ENCODE results near the gene RNF220. TPM values are rescaled to one million over a fixed set of nuclear protein-coding genes. Genes with fewer than 3 reads are reported as not detected.
"Not testable (repeated sequence)": the region's sequence is repeated elsewhere in the genome, so short reads cannot be mapped to it uniquely, and the experiment has no call there.

Gene RNF220
- total and polyA plus RNA-seq, 5 donors, result 56.0 to 81.7 (median 71.0) TPM

DNA sequence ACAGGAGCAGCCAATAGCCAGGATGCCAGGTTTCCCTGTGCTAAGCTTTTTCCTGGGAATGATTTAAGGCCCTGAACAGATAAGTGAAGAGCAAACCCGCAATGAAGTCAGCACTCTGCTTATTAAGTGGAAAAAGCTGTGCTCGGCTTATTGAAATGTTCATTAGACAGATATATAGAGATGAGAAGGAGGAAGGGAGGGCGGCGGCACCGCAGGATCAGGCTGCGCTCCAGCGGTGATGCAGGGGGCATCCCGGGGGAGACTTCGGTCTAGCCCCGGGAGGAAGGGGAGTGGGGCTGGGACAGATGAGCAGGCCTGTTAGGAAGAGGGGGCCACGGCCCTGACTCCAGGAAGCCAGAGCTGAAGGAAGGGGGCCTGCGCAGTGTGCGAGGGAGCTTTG, 154.3 kb downstream of the RNF220 start:
- Histone ChIP-seq H3K4me3 (ENCODE audit: low read length) (no peak overlapping the region), H3K27me3 (ENCODE audit: control insufficient read depth, insufficient read depth) (no peaks in the 10 kb centered on the region), H3K27ac (ENCODE audit: low read length) (no peak overlapping the region), H3K4me1 (ENCODE audit: control insufficient read depth, insufficient read depth, low read length) (no peaks in the 10 kb centered on the region), H3K9me3 (ENCODE audit: control insufficient read depth, low read length) (no peaks in the 10 kb centered on the region)
- DNase-seq (no peak), ATAC-seq (no peak)
- intact Hi-C loops (cut with DNase I), result no loop called here
- WGBS, result 55% methylated on average over 13 of the region's 13 CpGs

GRCh38 chr1:44559913-44560312, 154.9 kb downstream of the RNF220 start:
- Histone ChIP-seq H3K27ac (ENCODE audit: low read length) (no peak overlapping the region), H3K9me3 (ENCODE audit: control insufficient read depth, low read length) (no peaks in the 10 kb centered on the region), H3K4me3 (ENCODE audit: low read length) (no peak overlapping the region), H3K27me3 (ENCODE audit: control insufficient read depth, insufficient read depth) (no peaks in the 10 kb centered on the region), H3K4me1 (ENCODE audit: control insufficient read depth, insufficient read depth, low read length) (no peaks in the 10 kb centered on the region)
- intact Hi-C loops (cut with DNase I), result no loop called here
- ATAC-seq, result no peak
- 76% methylated on average over 6 of the region's 6 CpGs for WGBS
- DNase-seq, result no peak

DNA sequence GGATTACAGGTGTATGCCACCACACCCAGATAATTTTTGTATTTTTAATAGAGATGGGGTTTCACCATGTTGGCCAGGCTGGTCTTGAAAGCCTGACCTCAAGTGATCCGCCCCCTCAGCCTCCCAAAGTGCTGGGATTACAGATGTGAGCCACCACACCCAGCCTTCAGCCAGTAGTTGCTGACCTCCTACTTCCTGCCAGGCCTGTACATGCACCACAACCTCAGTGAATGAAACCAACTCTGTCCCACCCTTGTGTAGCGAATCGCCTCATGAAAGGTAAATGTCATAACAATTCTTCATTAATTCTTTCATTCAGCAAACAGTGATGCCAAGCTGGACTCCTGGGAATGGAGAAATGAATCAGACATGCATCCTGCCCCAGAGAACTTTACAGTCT, 155.6 kb downstream of the RNF220 start:
- H3K27me3 ChIP-seq (ENCODE audit: control insufficient read depth, insufficient read depth); H3K4me3 ChIP-seq (ENCODE audit: low read length); H3K27ac ChIP-seq (ENCODE audit: low read length); H3K9me3 ChIP-seq (ENCODE audit: control insufficient read depth, low read length); ATAC-seq; H3K4me1 ChIP-seq (ENCODE audit: control insufficient read depth, insufficient read depth, low read length); DNase-seq; intact Hi-C loops (cut with DNase I): not testable (repeated sequence)
- 95% methylated on average over 3 of the region's 3 CpGs for WGBS

GRCh38 chr1:44565259-44565750, 160.2 kb downstream of the RNF220 start:
- Histone ChIP-seq H3K27me3 (ENCODE audit: control insufficient read depth, insufficient read depth) (no peaks in the 10 kb centered on the region), H3K4me3 (ENCODE audit: low read length) (no peak overlapping the region), H3K4me1 (ENCODE audit: control insufficient read depth, insufficient read depth, low read length) (no peaks in the 10 kb centered on the region), H3K27ac (ENCODE audit: low read length) (no peak overlapping the region), H3K9me3 (ENCODE audit: control insufficient read depth, low read length) (no peaks in the 10 kb centered on the region)
- intact Hi-C loops (cut with DNase I), result no loop called here
- ATAC-seq (no peak), DNase-seq (no peak)
- 60% methylated on average over 5 of the region's 5 CpGs for WGBS

- DNase-seq, result no peak
- intact Hi-C loops (cut with DNase I), result no loop called here
- Histone ChIP-seq H3K9me3 (ENCODE audit: control insufficient read depth, low read length) (no peaks in the 10 kb centered on the region), H3K27me3 (ENCODE audit: control insufficient read depth, insufficient read depth) (no peaks in the 10 kb centered on the region), H3K4me1 (ENCODE audit: control insufficient read depth, insufficient read depth, low read length) (no peaks in the 10 kb centered on the region), H3K4me3 (ENCODE audit: low read length) (no peak overlapping the region), H3K27ac (ENCODE audit: low read length) (no peak overlapping the region)
- 64% methylated on average over 6 of the region's 6 CpGs for WGBS
- no peak for ATAC-seq
Measured at GRCh38 chr1:44565833-44566232, 160.8 kb downstream of the RNF220 start.

DNA sequence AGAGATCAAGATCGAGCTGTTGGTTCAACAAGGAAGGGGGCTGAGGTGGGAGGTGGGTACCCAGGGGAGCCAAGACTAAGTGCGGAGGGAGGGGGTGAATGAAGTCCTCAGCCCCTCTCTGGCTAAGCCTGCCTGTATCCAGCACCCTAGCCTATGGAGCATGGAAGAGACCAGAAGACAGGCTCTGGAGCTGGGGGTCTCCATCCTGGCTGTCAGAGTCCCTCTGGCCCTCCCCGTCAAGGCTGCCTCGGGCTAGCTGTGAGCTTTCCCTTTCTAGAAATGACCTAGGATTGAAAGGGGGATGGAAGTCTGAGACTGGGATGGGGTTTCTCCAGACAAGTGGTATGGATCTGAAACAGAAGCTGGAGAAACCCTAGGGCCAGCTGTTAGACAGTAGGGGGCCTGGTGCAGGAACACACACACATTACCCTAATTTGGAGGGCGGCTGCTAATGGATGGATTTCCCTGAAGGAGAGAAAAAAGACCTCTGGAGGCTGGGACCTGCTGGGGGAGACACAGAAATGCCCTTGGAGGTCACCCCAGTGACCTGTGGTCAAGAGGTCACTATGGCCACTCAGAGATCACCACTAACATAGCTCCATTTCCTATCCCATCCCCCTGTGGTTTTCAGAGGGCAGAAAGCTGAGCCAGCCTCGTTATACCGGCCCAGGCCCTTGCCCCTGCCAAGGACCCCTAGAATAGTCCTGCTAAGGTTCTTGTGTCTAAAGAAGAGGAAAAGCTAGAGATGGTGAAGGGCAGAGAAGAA, 161.4 kb downstream of the RNF220 start:
- H3K27me3 ChIP-seq (ENCODE audit: control insufficient read depth, insufficient read depth), result no peaks in the 10 kb centered on the region
- DNase-seq, result no peak
- ATAC-seq, result no peak
- no peaks in the 10 kb centered on the region for H3K4me1 ChIP-seq (ENCODE audit: control insufficient read depth, insufficient read depth, low read length)
- H3K27ac ChIP-seq (ENCODE audit: low read length), result no peak overlapping the region
- no peak overlapping the region for H3K4me3 ChIP-seq (ENCODE audit: low read length)
- intact Hi-C loops (cut with DNase I), result no loop called here
- H3K9me3 ChIP-seq (ENCODE audit: control insufficient read depth, low read length), result no peaks in the 10 kb centered on the region
- 78% methylated on average over 7 of the region's 7 CpGs for WGBS

GRCh38 chr1:44568128-44568900, 163.3 kb downstream of the RNF220 start:
- intact Hi-C loops (cut with DNase I), result no loop called here
- ATAC-seq (no peak), DNase-seq (no peak)
- H3K27ac ChIP-seq (ENCODE audit: low read length), result no peak overlapping the region
- H3K27me3 ChIP-seq (ENCODE audit: control insufficient read depth, insufficient read depth), result no peaks in the 10 kb centered on the region
- H3K4me1 ChIP-seq (ENCODE audit: control insufficient read depth, insufficient read depth, low read length), result no peaks in the 10 kb centered on the region
- no peaks in the 10 kb centered on the region for H3K9me3 ChIP-seq (ENCODE audit: control insufficient read depth, low read length)
- no peak overlapping the region for H3K4me3 ChIP-seq (ENCODE audit: low read length)
- WGBS, result 79% methylated on average over 10 of the region's 10 CpGs

GRCh38 chr1:44569491-44569890, 164.4 kb downstream of the RNF220 start:
- no peaks in the 10 kb centered on the region for H3K27me3 ChIP-seq (ENCODE audit: control insufficient read depth, insufficient read depth)
- no peak overlapping the region for H3K27ac ChIP-seq (ENCODE audit: low read length)
- no peaks in the 10 kb centered on the region for H3K4me1 ChIP-seq (ENCODE audit: control insufficient read depth, insufficient read depth, low read length)
- H3K9me3 ChIP-seq (ENCODE audit: control insufficient read depth, low read length), result no peaks in the 10 kb centered on the region
- no peak for DNase-seq
- intact Hi-C loops (cut with DNase I), result no loop called here
- no peak overlapping the region for H3K4me3 ChIP-seq (ENCODE audit: low read length)
- WGBS, result 67% methylated on average over 4 of the region's 4 CpGs
- no peak for ATAC-seq

DNA sequence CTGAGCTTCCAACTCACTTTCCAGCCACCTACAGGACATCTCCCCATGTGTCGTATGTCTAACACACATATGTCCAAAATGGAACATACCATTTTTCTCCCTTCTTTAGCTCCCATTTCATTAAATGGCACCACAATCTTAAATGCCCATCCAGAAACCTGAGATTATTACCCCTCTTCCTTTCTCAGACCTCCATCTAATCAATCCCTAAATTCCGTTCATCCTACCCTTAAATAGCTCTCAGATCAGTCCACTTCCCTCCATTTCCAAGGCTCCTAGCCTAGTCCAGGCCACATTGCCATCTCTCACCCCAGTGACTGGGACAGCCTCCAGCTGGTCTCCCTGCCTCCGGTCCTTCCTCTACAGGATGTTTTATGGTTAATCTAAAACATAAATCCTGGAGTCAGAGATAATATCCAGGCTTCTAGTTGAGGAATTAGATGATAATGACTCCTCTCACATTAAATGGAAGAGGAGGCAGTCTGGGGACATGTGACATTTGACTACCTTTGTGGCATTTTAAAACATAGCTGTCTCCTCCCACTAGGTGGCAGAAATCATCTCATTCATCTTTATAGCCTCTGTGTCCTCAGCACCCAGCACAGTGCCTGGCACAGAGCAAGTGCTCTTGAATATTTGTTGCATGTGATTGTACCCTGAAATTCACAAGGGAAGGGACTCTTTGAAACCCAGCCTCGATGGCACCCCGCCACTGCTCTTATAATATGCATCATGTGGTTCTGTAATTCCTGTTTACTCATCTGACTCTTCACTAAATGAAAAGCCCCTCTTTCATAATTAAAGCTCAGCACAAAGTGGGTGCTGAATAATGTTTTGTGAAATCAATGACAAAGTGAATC, 166.9 kb downstream of the RNF220 start:
- Histone ChIP-seq H3K4me1 (ENCODE audit: control insufficient read depth, insufficient read depth, low read length) (no peaks in the 10 kb centered on the region), H3K4me3 (ENCODE audit: low read length) (no peak overlapping the region), H3K27me3 (ENCODE audit: control insufficient read depth, insufficient read depth) (no peaks in the 10 kb centered on the region), H3K9me3 (ENCODE audit: control insufficient read depth, low read length) (no peaks in the 10 kb centered on the region), H3K27ac (ENCODE audit: low read length) (no peak overlapping the region)
- DNase-seq (no peak), ATAC-seq (no peak)
- intact Hi-C loops (cut with DNase I), result no loop called here
- WGBS, result 79% methylated on average over 5 of the region's 5 CpGs

DNA sequence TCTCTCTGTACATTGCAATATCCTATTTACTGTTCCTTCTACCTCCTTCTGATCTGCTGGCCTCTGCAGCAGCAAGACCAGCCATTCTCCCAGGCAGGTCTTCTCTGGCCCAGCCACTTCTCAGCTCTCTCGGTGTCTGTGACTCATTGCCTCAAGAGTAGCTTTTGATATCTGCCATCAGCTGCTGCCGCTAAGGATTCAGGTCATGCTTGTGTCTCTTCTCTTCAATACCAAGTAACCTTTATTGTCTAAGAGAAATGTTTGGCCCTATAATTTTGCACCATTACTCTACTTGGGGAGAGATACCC, 167.5 kb downstream of the RNF220 start:
- DNase-seq (no peak), ATAC-seq (no peak)
- Histone ChIP-seq H3K27ac (ENCODE audit: low read length) (no peak overlapping the region), H3K4me3 (ENCODE audit: low read length) (no peak overlapping the region), H3K9me3 (ENCODE audit: control insufficient read depth, low read length) (no peaks in the 10 kb centered on the region), H3K27me3 (ENCODE audit: control insufficient read depth, insufficient read depth) (no peaks in the 10 kb centered on the region), H3K4me1 (ENCODE audit: control insufficient read depth, insufficient read depth, low read length) (no peaks in the 10 kb centered on the region)
- intact Hi-C loops (cut with DNase I), result no loop called here
- WGBS, result 82% methylated on average over 2 of the region's 2 CpGs

- intact Hi-C loops (cut with DNase I), result no loop called here
- ATAC-seq, result no peak
- no peak for DNase-seq
- Histone ChIP-seq H3K27me3 (ENCODE audit: control insufficient read depth, insufficient read depth) (no peaks in the 10 kb centered on the region), H3K4me3 (ENCODE audit: low read length) (no peak overlapping the region), H3K4me1 (ENCODE audit: control insufficient read depth, insufficient read depth, low read length) (no peaks in the 10 kb centered on the region), H3K27ac (ENCODE audit: low read length) (no peak overlapping the region), H3K9me3 (ENCODE audit: control insufficient read depth, low read length) (no peaks in the 10 kb centered on the region)
- 85% methylated on average over 4 of the region's 4 CpGs for WGBS
Measured at GRCh38 chr1:44575396-44575795, 170.3 kb downstream of the RNF220 start.

Measured in right cardiac atrium (tissue), 5 donors.